ENCODE data around the gene KBTBD3. TPM values are rescaled to one million over a fixed set of nuclear protein-coding genes. Genes with fewer than 3 reads are reported as not detected.

KBTBD3 gene
- total RNA-seq, 1 donor from 2014 or later = 6.9 TPM

- Histone ChIP-seq H2AFZ (replicated peaks) (no peak overlapping the region), H3K4me3 (no peak overlapping the region), H3K27me3 (no peaks in the 10 kb centered on the region), H3K36me3 (peaks cover 27% of the 10 kb centered on the region), H3K4me2 (no peak overlapping the region), H3K4me1 (peaks cover 5% of the 10 kb centered on the region), H3K27ac (no peak overlapping the region), H3K9ac (no peak overlapping the region), H4K20me1 (ENCODE audit: low read depth) (peaks cover 60% of the 10 kb centered on the region), H3F3A (ENCODE audit: low read depth) (peaks cover 15% of the 10 kb centered on the region), H3K79me2 (ENCODE audit: low read depth) (peaks cover 86% of the 10 kb centered on the region), H3K9me3 (ENCODE audit: low read depth) (no peaks in the 10 kb centered on the region)
- Mint-ChIP-seq H3K4me1 (peaks cover 3% of the 10 kb centered on the region), H3K9me3 (no peaks in the 10 kb centered on the region), H3K4me3 (no peak overlapping the region), H3K27ac (no peak overlapping the region), H3K36me3 (peaks cover 53% of the 10 kb centered on the region), H3K27me3 (ENCODE audit: insufficient read depth, low read depth) (no peaks in the 10 kb centered on the region)
- TF ChIP-seq EZH2 (IDR thresholded peaks at IDR 0.05) = no peak
- TF ChIP-seq, protein P1, sequence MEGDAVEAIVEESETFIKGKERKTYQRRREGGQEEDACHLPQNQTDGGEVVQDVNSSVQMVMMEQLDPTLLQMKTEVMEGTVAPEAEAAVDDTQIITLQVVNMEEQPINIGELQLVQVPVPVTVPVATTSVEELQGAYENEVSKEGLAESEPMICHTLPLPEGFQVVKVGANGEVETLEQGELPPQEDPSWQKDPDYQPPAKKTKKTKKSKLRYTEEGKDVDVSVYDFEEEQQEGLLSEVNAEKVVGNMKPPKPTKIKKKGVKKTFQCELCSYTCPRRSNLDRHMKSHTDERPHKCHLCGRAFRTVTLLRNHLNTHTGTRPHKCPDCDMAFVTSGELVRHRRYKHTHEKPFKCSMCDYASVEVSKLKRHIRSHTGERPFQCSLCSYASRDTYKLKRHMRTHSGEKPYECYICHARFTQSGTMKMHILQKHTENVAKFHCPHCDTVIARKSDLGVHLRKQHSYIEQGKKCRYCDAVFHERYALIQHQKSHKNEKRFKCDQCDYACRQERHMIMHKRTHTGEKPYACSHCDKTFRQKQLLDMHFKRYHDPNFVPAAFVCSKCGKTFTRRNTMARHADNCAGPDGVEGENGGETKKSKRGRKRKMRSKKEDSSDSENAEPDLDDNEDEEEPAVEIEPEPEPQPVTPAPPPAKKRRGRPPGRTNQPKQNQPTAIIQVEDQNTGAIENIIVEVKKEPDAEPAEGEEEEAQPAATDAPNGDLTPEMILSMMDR (IDR thresholded peaks at IDR 0.05) = peak; percentile 91
- peak; percentile 54 for DNase-seq (ENCODE audit: low spot score)
Measured at GRCh38 chr11:106087815-106088435, 10.8 kb upstream of the KBTBD3 start.

- H3K36me3 Mint-ChIP-seq = peaks cover 52% of the 10 kb centered on the region
- Histone ChIP-seq H3K4me3 (no peak overlapping the region), H4K20me1 (ENCODE audit: low read depth) (peaks cover 69% of the 10 kb centered on the region), H3K4me1 (peaks cover 10% of the 10 kb centered on the region), H3K27ac (peak overlapping the region; percentile 2), H3K9me3 (ENCODE audit: low read depth) (no peaks in the 10 kb centered on the region), H3K4me2 (no peak overlapping the region), H3K79me2 (ENCODE audit: low read depth) (peaks cover 97% of the 10 kb centered on the region), H3K27me3 (no peaks in the 10 kb centered on the region), H3F3A (ENCODE audit: low read depth) (peaks cover 15% of the 10 kb centered on the region), H2AFZ (replicated peaks) (no peak overlapping the region), H3K36me3 (peaks cover 30% of the 10 kb centered on the region), H3K9ac (no peak overlapping the region)
- DNase-seq (ENCODE audit: low spot score) = no peak
- TF ChIP-seq EZH2 (IDR thresholded peaks at IDR 0.05) (no peak), EZH2phosphoT487 (IDR thresholded peaks at IDR 0.05) (no peak)
- TF ChIP-seq, protein P1 (IDR thresholded peaks at IDR 0.05) = no peak
- H3K4me3 Mint-ChIP-seq = no peak overlapping the region
- no peaks in the 10 kb centered on the region for H3K27me3 Mint-ChIP-seq (ENCODE audit: insufficient read depth, low read depth)
- no peak overlapping the region for H3K27ac Mint-ChIP-seq
- H3K9me3 Mint-ChIP-seq = no peaks in the 10 kb centered on the region
- peaks cover 7% of the 10 kb centered on the region for H3K4me1 Mint-ChIP-seq
Measured at GRCh38 chr11:106086850-106087249, 9.7 kb upstream of the KBTBD3 start.

GRCh38 chr11:106086135-106086534, 9.0 kb upstream of the KBTBD3 start:
- no peak overlapping the region for H2AFZ ChIP-seq (replicated peaks)
- H3K27ac Mint-ChIP-seq = no peak overlapping the region
- H3K9ac ChIP-seq = no peak overlapping the region
- no peak overlapping the region for H3K4me3 Mint-ChIP-seq
- H3K4me2 ChIP-seq = no peak overlapping the region
- no peaks in the 10 kb centered on the region for H3K9me3 ChIP-seq (ENCODE audit: low read depth)
- peaks cover 30% of the 10 kb centered on the region for H3K36me3 ChIP-seq
- peaks cover 74% of the 10 kb centered on the region for H4K20me1 ChIP-seq (ENCODE audit: low read depth)
- H3K9me3 Mint-ChIP-seq = no peaks in the 10 kb centered on the region
- H3K4me3 ChIP-seq = no peak overlapping the region
- no peaks in the 10 kb centered on the region for H3K27me3 ChIP-seq
- DNase-seq (ENCODE audit: low spot score) = no peak
- H3K27me3 Mint-ChIP-seq (ENCODE audit: insufficient read depth, low read depth) = no peaks in the 10 kb centered on the region
- no peak for TF ChIP-seq EZH2phosphoT487 (IDR thresholded peaks at IDR 0.05)
- no peak for TF ChIP-seq EZH2 (IDR thresholded peaks at IDR 0.05)
- TF ChIP-seq, protein P1 (IDR thresholded peaks at IDR 0.05) = no peak
- H3K36me3 Mint-ChIP-seq = peaks cover 52% of the 10 kb centered on the region
- H3K27ac ChIP-seq = peak overlapping the region; percentile 2
- peaks cover 10% of the 10 kb centered on the region for H3K4me1 ChIP-seq
- peaks cover 8% of the 10 kb centered on the region for H3K4me1 Mint-ChIP-seq
- H3F3A ChIP-seq (ENCODE audit: low read depth) = peaks cover 15% of the 10 kb centered on the region
- peaks cover 99% of the 10 kb centered on the region for H3K79me2 ChIP-seq (ENCODE audit: low read depth)

Data from neural progenitor cell (in vitro differentiated cells).